GM18508 (cell line): ENCODE measurements around the gene RADX.
"Not testable (repeated sequence)": the region's sequence is repeated elsewhere in the genome, so short reads cannot be mapped to it uniquely, and the experiment has no call there.

Experiments used
- ATAC-seq: cut with Tn5 transposase; IDR thresholded peaks from one replicate; pipeline ENCODE4 v1.9.1; 2021; ENCODE audit warnings: moderate number of reproducible peaks; ENCODE audit not compliant: insufficient read depth, unreplicated experiment

The RADX gene

GRCh38 chrX:106611679-106612392 lies at the start of gene RADX:
RADX (plus strand) TSS chrX:106611978; CDS start chrX:106612081, 103 bp downstream.
- ATAC-seq: peak; percentile 84

- no peak for ATAC-seq
Observed at GRCh38 chrX:106564986-106565385, 46.8 kb upstream of the RADX start.

- no peak for ATAC-seq
Observed at GRCh38 chrX:106566362-106566761, 45.4 kb upstream of the RADX start.

- no peak for ATAC-seq
Observed at GRCh38 chrX:106581856-106582255, 29.9 kb upstream of the RADX start.

- ATAC-seq: no peak
Observed at GRCh38 chrX:106585478-106585877, 26.3 kb upstream of the RADX start.

- no peak for ATAC-seq
Observed at GRCh38 chrX:106588801-106589200, 23.0 kb upstream of the RADX start.

GRCh38 chrX:106599411-106599810 lies 12.4 kb upstream of the RADX start:
- ATAC-seq: no peak

GRCh38 chrX:106606571-106606970 lies 5.2 kb upstream of the RADX start:
- no peak for ATAC-seq

GRCh38 chrX:106608016-106608415 lies 3.8 kb upstream of the RADX start:
- ATAC-seq: no peak

GRCh38 chrX:106611317-106611678 lies 480 bp upstream of the RADX start:
- ATAC-seq: peak; percentile 10

GRCh38 chrX:106612393-106612763 lies 600 bp downstream of the RADX start:
- ATAC-seq: peak; percentile 18

- no peak for ATAC-seq
Observed at GRCh38 chrX:106613277-106613676, 1.5 kb downstream of the RADX start.

GRCh38 chrX:106615041-106615440 lies 3.3 kb downstream of the RADX start:
- ATAC-seq: no peak

GRCh38 chrX:106619797-106620196 lies 8.0 kb downstream of the RADX start:
- no peak for ATAC-seq

GRCh38 chrX:106621836-106622235 lies 10.1 kb downstream of the RADX start:
- ATAC-seq: no peak

GRCh38 chrX:106626789-106627188 lies 15.0 kb downstream of the RADX start:
- ATAC-seq: no peak

GRCh38 chrX:106631615-106632014 lies 19.8 kb downstream of the RADX start:
- ATAC-seq: no peak

GRCh38 chrX:106649523-106650428 lies 38.0 kb downstream of the RADX start:
- ATAC-seq: peak; percentile 93

- not testable (repeated sequence) for ATAC-seq
Observed at GRCh38 chrX:106653625-106654024, 41.8 kb downstream of the RADX start.

- no peak for ATAC-seq
Observed at GRCh38 chrX:106670631-106671030, 58.9 kb downstream of the RADX start.

- no peak for ATAC-seq
Observed at GRCh38 chrX:106672527-106672926, 60.7 kb downstream of the RADX start.

GRCh38 chrX:106680716-106681115 lies 68.9 kb downstream of the RADX start:
- no peak for ATAC-seq
